GM23248 (cell line): ENCODE data around the gene TTC8.

Experiments
- EZH2 ChIP-seq: fragments of 200-600 bp; sonication (generic); IDR thresholded peaks from 2 replicates; pipeline ENCODE4 v1.6.1; 2018; ENCODE audit warnings: antibody characterized with exemption, mild to moderate bottlenecking; ENCODE audit not compliant: insufficient read depth, poor library complexity, severe bottlenecking
- EZH2phosphoT487 ChIP-seq: fragments of 200-600 bp; sonication (generic); IDR thresholded peaks from 2 replicates; pipeline ENCODE4 v1.6.1; 2018; ENCODE audit warnings: antibody characterized with exemption, moderate library complexity, mild to moderate bottlenecking, low read depth; ENCODE audit not compliant: insufficient read depth

DNA sequence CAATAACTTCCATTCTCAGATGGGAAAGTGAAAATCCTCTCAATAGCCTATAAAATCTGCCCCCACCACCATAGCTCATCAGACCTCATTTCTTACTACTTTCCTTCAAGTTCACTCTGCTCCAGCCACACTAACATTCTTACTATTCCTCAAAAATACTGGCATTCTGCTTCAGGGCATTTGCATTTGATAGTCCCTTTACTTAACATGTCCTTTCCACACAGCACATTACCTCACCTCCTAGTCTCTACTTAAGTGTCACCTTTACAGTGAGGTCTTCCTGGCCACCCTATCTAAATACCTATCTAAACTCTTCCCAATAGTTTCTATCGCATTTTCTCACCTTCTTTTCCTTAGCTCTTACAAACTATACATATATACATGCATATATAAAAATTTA is 38.5 kb upstream of the TTC8 start:
- TF ChIP-seq EZH2phosphoT487 (no peak), EZH2 (no peak)
